ENCODE measurements around the gene CRYBA4.

Gene CRYBA4

GRCh38 chr22:26660961-26661578 is 39.3 kb downstream of the CRYBA4 start:
- no peak for DNase-seq (ENCODE audit: low read depth in 2 of 2)

DNA sequence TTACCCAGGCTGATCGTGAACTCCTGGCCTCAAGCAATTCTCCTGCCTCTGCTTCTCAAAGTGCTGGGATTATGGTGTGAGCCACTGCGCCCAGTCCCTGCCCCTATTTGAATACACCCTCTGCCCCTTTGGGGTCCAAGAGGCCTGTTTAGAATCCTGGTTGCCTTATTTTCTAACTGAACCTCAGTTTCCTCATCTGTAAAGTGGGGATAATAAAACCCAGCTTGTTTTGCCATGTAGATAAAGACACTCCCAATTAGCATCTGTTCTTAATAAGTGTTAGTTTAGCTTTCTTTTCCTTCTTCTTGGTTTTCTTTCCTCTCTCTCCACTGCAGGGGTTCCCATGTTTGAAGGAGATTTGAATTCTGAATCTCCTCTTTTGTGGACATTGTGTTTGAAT is 40.4 kb downstream of the CRYBA4 start:
- DNase-seq (ENCODE audit: low read depth in 2 of 2): no peak

- no peak for DNase-seq (ENCODE audit: low read depth in 2 of 2)
These were observed 41.7 kb downstream of the CRYBA4 start for GRCh38 chr22:26663374-26663923.

- no peak for DNase-seq (ENCODE audit: low read depth in 2 of 2)
These were observed 44.1 kb downstream of the CRYBA4 start for GRCh38 chr22:26665813-26666231.

- no peak for DNase-seq (ENCODE audit: low read depth in 2 of 2)
These were observed 45.4 kb downstream of the CRYBA4 start for GRCh38 chr22:26667140-26667539.

GRCh38 chr22:26669060-26669481 is 47.3 kb downstream of the CRYBA4 start:
- DNase-seq (ENCODE audit: low read depth in 2 of 2): no peak

DNA sequence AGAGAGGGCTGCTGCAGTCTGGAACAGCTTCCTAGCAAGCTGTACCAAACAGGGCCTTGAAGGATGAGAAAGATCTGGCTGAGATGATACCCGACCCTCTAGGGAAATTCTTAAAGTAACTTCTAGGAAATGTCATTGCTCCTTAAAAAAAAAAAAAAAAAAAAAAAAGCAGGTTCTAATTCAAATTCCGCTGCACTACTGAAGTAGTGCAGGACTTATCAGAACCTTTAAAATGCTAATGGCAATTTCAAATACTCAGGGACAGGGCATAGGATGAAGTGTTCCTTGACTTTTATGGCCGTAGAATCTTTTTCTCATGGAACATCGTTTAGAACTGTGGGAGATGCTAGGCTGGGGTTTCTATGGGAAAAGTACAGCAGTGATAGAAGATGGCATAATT is 48.7 kb downstream of the CRYBA4 start:
- no peak for DNase-seq (ENCODE audit: low read depth in 2 of 2)

- peak in 1 of 2 donors; percentile 54 for DNase-seq (ENCODE audit: low read depth in 2 of 2)
These were observed 49.7 kb downstream of the CRYBA4 start for GRCh38 chr22:26671317-26672059.

DNA sequence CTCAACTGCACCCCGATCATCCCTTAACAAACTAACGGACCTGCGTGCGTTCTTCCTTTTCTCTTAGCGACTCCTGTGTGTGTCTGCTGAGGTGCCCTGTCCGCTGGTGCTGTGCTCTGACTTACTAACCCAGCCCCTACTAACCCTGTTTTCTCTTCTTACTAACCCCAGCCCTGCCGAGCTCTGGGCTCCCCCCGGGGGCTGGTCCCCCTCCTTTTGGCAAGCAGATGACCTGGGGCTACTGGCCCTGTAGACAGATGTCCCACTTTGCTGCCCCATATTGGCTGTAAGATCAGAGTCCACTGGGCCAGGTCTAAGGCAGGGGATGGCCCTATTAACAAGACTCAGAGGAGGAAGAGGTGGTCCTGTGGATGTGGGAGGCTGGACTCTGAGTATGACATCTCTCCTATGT is 50.3 kb downstream of the CRYBA4 start:
- DNase-seq (ENCODE audit: low read depth in 2 of 2): no peak

DNA sequence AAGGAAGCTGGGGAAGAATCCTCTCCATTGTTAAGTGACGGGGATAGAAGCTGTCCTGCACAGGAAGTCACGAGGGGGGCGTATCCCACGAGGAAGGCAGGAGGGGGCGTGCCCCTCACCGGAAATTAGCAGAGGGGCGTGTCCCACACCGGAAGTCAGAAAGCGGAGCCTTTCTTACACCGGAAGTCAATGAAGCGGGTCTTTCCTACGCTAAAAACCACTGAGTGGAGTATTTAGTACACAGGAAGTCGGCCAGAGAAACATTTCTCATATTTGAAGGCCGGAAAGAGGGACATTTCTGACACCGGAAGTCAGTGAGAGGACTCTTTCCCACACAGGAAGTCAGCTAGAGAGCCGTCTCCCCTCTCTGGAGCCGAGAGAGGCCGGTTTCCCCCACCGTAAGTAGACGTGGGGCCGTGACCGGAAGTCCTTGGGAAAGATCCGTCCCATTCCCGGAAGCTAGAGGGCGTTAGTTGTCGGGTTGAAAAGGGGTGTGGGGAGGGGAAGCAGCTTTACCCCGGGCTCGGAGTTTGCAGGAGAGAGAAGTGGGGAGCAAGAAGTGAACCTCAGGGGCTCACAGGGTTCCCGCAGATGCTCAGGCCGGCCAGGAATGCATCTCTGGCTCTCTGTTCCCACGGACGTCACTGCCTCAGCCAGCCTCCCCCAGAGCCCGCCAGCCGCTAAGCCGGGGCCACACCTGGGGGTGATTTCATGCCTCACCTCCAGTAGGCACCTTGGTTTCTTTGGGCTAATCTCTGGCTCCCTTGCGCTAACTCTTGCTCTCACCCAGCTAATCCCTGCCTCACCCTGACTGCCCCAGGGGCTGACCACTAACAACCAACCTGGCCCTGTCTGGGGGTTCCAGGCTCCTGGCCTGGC is 51.1 kb downstream of the CRYBA4 start:
- DNase-seq (ENCODE audit: low read depth in 2 of 2): peak; percentile 85

DNA sequence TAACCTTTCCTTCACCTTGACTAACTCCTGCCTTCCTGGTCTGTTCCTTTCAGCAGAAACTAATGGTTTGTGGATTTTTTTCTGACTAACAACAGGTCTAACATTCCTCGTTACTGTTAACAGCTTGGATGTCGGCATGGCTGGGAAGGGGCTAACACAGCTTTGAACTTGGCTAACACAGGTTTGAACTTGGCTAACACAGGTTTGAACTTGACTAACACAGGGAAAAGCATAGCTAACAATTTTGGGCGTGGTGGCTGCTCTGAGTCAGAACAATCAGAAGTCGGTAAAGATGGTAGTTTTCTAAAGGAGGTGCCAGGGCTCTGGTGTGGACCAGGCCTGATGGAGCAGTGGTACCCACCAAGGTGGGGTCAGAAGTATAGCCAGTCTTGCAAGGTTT is 51.7 kb downstream of the CRYBA4 start:
- no peak for DNase-seq (ENCODE audit: low read depth in 2 of 2)

- DNase-seq (ENCODE audit: low read depth in 2 of 2): no peak
These were observed 52.7 kb downstream of the CRYBA4 start for GRCh38 chr22:26674211-26675190.

DNA sequence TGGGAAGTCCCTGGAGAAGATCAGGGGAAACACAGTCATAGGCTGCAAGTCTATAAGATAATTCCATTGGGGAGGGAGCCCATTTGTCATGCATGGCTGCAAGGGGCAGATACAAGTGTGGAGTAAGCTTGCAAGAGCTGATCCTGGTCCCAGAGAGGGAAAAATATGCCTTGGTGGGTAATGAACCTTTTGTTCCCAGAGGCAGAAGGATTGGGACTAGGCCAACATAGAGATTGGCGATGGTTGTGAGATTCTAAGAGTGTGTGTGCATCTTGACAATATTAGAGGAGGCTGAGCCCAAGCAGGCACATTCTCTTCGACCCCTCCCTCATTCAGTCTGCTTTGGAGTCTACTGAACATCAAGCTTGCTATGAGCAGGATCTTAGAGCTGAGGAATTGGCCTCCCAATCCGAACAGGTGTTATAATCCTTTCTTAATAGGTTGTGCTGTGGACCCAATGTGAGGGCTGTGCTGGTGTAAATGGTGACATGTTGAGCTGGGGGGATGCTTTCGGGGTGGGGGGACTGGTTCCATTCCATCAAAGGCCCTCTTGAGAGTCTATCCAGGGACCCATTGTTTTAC is 54.0 kb downstream of the CRYBA4 start:
- DNase-seq (ENCODE audit: low read depth in 2 of 2): no peak

DNA sequence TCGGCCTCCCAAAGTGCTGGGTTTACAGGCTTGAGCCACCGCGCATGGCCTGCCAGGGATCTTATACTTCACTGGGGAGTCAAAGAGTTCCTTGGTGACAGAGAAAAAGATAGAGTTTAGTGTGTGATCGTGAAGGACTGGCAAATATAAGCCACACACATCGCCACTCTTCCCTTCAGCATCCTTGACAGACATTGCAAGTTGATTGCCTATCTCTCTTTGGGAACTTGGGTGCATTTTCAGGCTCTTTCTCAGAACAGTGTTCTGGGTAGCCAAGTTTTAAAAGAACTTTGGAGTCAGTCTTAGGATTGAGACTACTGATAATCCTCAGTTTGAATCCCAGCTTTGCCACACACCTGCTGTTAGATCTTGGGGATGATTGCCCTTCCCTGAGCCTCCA is 55.5 kb downstream of the CRYBA4 start:
- no peak for DNase-seq (ENCODE audit: low read depth in 2 of 2)

DNA sequence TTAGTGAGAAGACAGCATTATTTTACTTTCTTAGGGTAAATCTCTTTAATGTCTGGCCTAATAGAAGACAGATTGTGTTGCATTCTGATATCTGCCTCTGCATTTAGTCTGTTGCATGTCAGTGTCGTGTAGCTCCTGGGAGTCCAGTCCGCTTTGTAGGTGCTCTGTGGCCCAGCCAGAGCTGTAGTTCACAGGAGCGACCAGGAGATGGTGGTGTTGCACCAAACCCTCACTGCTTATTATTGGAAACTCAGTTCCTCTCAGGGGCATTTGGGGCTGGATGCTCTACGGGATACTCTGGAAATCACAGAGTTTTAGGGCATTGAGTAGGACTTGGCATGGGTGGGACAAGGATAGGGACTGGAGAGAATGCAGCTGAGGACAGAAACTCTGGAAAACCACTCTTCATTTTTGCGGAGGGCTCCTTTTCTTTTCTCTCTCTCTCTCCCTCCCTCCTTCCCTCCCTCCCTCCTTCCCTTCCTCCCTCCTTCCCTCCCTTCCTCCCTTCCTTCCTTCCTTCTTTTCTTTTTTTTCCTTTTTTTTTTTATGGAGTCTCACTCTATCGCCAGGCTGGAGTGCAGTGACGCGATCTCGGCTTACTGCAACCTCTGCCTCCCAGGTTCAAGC is 57.4 kb downstream of the CRYBA4 start:
- DNase-seq (ENCODE audit: low read depth in 2 of 2): peak; percentile 30 to 42
